A673 (cell line): ENCODE measurements around the gene TBC1D19.

Experiments
- EZH2 ChIP-seq: fragments of 200-600 bp; sonication (generic); IDR thresholded peaks from 2 replicates; pipeline ENCODE4 v1.6.1; 2017; ENCODE audit warnings: borderline replicate concordance, low read depth, mild to moderate bottlenecking, mixed read lengths, antibody characterized with exemption, low read length; ENCODE audit not compliant: poor library complexity, severe bottlenecking
- TF ChIP-seq, protein P1 (sequence below): fragments of 300-800, 200-600 bp; sonication (generic); conservative IDR thresholded peaks from 2 replicates; pipeline ENCODE4 v1.5.1; 2017; ENCODE audit warnings: low read depth, mild to moderate bottlenecking, antibody characterized with exemption, low read length, moderate library complexity, mixed read lengths

DNA sequence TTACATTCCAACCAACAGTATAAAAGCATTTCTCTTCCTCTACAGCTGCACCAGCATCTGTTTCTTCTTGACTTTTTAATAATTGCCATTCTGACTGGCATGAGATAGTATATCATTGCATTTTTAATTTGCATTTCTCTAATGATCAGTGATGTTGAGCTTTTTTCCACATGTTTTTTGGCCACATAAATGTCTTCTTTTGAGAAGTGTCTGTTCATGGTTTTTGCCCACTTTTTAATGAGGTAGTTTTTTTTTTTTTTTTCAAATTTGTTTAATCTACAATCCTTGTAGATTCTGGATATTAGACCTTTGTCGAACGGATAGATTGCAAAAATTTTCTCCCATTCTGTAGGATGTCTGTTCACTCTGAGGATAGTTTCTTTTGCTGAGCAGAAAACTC is 39.5 kb upstream of the TBC1D19 start:
- TF ChIP-seq, protein P1, sequence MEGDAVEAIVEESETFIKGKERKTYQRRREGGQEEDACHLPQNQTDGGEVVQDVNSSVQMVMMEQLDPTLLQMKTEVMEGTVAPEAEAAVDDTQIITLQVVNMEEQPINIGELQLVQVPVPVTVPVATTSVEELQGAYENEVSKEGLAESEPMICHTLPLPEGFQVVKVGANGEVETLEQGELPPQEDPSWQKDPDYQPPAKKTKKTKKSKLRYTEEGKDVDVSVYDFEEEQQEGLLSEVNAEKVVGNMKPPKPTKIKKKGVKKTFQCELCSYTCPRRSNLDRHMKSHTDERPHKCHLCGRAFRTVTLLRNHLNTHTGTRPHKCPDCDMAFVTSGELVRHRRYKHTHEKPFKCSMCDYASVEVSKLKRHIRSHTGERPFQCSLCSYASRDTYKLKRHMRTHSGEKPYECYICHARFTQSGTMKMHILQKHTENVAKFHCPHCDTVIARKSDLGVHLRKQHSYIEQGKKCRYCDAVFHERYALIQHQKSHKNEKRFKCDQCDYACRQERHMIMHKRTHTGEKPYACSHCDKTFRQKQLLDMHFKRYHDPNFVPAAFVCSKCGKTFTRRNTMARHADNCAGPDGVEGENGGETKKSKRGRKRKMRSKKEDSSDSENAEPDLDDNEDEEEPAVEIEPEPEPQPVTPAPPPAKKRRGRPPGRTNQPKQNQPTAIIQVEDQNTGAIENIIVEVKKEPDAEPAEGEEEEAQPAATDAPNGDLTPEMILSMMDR, result no peak
- no peak for TF ChIP-seq EZH2
